Astrocyte of the spinal cord (primary cell): ENCODE results near the gene ERC2.
"Not testable (repeated sequence)": the region's sequence is repeated elsewhere in the genome, so short reads cannot be mapped to it uniquely, and the experiment has no call there.

Experiments used
- DNase-seq: peaks from one replicate; pipeline ENCODE4 v3.0.0; 2011; ENCODE audit warnings: low read depth, low spot score
- H3K4me3 ChIP-seq: 2 replicates; pipeline ENCODE4 v1.5.1; 2011; ENCODE audit warnings: low read depth, mild to moderate bottlenecking, low read length, moderate library complexity
- CTCF ChIP-seq: IDR thresholded peaks from 2 replicates; pipeline ENCODE4 v1.5.1; 2012; ENCODE audit warnings: low read depth, mild to moderate bottlenecking, low read length, inconsistent platforms
- in situ Hi-C: cut with HindIII; loops from 2 replicates; pipeline ENCODE4 v1.10.0; 2017; ENCODE audit warnings: low sequenced_read_pairs

ERC2 gene

DNA sequence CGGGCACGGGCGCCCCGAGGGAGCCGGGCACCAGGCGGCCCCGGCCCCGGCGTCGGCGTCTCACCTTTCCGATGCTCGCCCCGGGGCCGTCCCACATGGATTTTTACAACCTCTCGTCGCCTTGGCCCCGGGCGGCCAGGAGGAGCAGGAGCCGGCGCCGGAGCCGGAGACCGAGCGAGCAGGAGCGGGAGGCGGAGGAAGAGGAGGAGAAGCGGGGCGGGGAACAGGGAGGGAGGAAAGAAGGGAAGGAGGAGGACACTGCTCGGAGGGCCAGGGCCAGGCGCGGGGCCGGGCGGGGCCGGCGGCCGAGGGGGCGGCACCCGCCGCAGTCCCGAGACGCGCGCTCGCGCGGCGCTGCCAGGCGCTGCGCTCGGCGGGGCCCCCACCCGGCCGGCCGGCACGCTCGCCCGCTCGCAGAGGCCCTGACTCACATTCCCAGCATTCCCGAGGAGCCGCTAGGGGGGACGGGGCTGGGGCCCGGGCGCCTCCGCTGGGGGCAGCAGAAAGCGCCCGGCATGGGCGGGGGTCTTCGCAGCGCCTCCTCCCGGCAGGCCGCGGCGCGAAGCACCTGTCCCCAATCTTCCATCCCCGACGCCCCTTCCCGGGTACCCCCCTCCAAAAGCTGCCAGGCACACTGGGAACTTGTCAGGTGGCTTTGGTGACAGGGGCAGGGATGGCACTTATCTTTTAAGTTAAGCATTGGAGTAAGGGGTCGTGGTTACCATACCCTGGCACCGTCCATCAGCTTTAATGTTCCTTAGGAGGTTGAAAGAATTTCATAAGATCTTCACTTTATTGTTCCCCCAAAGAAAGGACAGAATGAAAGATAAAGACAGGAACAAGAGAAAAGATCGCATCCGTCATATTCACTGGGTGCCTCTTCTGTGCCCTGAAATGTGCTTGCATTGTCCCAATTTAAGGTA, at the start of gene ERC2:
Gene ERC2, minus strand, starts transcription at position 284 of the 923 bp plus-strand sequence.
- H3K4me3 ChIP-seq: peak within 1 kb of the TSS; percentile 56
- peak; percentile 39 for TF ChIP-seq CTCF
- in situ Hi-C loops: no loop called here
- peak; percentile 32 for DNase-seq

- no peak overlapping the region for H3K4me3 ChIP-seq
- DNase-seq: no peak
- no peak for TF ChIP-seq CTCF
- in situ Hi-C loops: no loop called here
These were observed 34.5 kb upstream of the ERC2 start for GRCh38 chr3:56502738-56503137.

- DNase-seq, H3K4me3 ChIP-seq, in situ Hi-C loops: not testable (repeated sequence)
These were observed 28.1 kb upstream of the ERC2 start for GRCh38 chr3:56496376-56496775.

DNA sequence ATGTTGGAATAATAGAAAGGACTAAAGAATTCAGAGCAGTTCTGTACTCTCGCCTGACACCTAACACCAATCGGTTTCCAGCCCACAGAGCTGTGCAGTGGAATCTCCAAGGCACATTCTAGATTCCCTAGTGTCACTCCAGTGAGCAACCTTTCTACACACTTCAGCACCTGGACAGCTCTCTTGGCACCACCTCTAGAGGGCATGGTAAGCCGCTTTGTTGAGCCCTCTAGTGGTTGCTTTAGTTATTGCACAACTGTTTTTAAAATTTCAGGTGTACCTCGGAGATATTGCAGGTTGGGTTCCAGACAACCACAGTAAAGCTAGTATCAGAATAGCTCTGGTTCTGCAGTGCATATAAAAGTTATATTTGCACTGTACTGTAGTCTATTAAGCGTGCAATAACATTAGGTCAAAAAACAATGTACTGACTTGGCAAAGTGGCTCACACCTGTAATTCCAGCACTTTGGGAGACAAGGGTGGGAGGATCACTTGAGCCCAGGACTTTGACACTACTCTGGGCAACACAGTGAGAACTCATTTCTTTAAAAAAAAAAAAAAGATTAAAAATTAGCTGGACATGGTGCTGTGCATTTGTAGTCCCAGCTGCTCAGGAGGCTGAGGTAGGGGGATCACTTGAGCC, 26.5 kb upstream of the ERC2 start:
- in situ Hi-C loops: no loop called here
- DNase-seq: peak; percentile 81
- no peak overlapping the region for H3K4me3 ChIP-seq
- TF ChIP-seq CTCF: peak; percentile 93

GRCh38 chr3:56491566-56491965, 23.3 kb upstream of the ERC2 start:
- in situ Hi-C loops: no loop called here
- DNase-seq: no peak
- H3K4me3 ChIP-seq: no peak overlapping the region
- no peak for TF ChIP-seq CTCF

DNA sequence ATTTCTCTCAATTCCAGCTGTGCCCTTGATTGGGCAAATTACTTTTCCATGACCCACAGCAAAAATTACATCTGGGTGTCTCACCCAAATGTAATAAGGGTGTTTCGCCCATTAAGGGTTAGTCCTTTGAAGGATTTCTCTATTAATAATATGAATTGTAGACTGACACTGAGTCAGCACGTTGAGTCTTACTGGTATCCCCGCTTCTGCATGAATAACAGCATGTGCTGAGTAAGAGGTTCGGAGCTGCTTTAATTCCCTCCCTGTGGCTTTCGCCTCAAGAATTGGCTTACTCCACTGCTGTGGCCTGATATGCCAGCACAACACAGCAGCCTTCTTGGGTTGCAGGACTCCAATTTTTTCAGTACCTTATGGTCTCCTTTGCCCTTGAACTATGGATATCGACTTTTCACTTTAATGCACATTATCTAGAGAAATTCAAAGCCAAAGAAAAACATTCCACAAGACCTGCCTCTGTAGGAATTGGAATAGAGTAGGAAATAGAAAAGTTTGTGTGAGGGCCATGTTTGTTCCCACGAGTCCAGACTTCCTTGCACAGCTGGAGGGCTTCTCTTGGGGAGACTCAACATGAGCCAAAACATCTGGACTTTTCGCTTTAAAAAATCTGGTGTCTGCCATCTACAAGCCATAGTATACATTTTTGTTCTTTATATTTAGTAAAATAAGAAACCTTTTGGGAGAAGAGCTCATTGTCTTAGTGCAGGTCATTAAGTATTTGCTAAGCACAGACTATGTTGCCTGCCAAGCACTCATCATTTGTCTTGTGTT, 20.7 kb upstream of the ERC2 start:
- TF ChIP-seq CTCF: no peak
- DNase-seq: no peak
- H3K4me3 ChIP-seq: no peak overlapping the region
- in situ Hi-C loops: no loop called here
